Measurements from ENCODE around the gene CDKL4. TPM values are rescaled to one million over a fixed set of nuclear protein-coding genes. Genes with fewer than 3 reads are reported as not detected.
"Not testable (repeated sequence)": the region's sequence is repeated elsewhere in the genome, so short reads cannot be mapped to it uniquely, and the experiment has no call there.

The CDKL4 gene
- total RNA-seq, 1 donor from 2014 or later: 0.11 TPM

DNA sequence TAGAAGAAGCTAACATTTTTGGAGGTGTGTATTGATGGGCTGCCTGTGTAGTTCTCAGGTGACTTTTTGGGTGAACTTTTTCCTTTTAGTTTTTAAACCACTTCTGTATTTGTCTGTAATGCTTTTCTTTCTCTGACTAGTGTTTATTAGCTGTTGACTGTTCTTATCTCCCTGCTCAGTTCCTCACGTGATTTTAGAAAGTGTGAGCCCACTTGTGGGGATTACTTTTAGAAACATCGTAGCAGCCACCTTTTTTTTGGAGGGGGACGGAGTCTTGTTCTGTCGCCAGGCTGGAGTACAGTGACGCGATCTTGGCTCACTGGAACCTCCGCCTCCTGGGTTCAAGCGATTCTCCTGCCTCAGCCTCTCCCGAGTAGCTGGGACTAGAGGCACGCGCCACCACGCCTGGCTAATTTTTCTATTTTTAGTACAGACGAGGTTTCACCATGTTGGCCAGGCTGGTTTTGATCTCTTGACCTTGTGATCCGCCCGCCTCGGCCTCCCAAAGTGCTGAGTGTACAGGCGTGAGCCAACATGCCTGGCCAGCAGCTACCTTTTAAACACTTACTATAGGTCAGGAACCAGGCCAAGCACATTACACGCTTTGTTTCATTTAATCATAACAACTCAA, 9.2 kb upstream of the CDKL4 start:
- Mint-ChIP-seq H3K36me3 (ENCODE audit: low read depth) (peaks cover 41% of the 10 kb centered on the region), H3K9me3 (peaks cover 5% of the 10 kb centered on the region), H3K4me3 (ENCODE audit: low read depth) (no peak overlapping the region), H3K4me1 (ENCODE audit: low read depth) (peaks cover 2% of the 10 kb centered on the region), H3K27ac (no peak overlapping the region), H3K27me3 (ENCODE audit: low read depth) (no peaks in the 10 kb centered on the region)
- intact Hi-C loops (cut with micrococcal nuclease): no loop called here
- no peak for DNase-seq (ENCODE audit: low spot score)

DNA sequence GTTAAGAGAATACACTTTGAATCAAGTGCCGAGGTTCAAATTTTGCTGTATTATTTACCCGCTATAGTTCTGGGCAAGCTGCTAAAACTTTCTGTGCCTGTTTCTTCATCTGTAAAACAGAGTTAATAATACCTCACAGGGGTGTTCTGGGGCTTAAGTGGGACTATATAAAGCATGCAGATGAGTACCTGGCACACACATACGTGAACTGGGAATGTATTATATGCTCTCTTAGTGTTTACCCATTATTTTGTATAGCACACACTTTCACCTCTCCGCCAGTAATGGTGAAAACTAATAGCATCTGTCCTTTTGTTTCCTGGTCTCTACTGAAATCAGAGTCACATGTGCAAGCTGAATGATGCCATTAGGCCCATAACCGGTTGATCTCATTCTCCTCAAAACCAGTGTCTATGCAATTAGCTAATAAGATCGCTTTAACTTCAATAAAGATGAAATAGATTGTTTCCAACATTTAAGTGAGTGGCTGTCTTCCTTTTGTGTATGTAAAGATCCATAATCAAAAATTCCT, 3.8 kb upstream of the CDKL4 start:
- peaks cover 5% of the 10 kb centered on the region for H3K9me3 Mint-ChIP-seq
- peaks cover 16% of the 10 kb centered on the region for H3K4me1 Mint-ChIP-seq (ENCODE audit: low read depth)
- peaks cover under 1% of the 10 kb centered on the region for H3K27me3 Mint-ChIP-seq (ENCODE audit: low read depth)
- H3K27ac Mint-ChIP-seq: no peak overlapping the region
- intact Hi-C loops (cut with micrococcal nuclease): loop anchor here (10.0 kb wide), 1 partner anchor 127 kb away; no protein-coding TSS in a partner anchor
- peaks cover 26% of the 10 kb centered on the region for H3K36me3 Mint-ChIP-seq (ENCODE audit: low read depth)
- H3K4me3 Mint-ChIP-seq (ENCODE audit: low read depth): no peak overlapping the region
- no peak for DNase-seq (ENCODE audit: low spot score)

GRCh38 chr2:39246382-39246980, 2.7 kb upstream of the CDKL4 start:
- peaks cover 4% of the 10 kb centered on the region for H3K9me3 Mint-ChIP-seq
- DNase-seq (ENCODE audit: low spot score): no peak
- peaks cover 2% of the 10 kb centered on the region for H3K27me3 Mint-ChIP-seq (ENCODE audit: low read depth)
- H3K4me3 Mint-ChIP-seq (ENCODE audit: low read depth): no peak overlapping the region
- no peak overlapping the region for H3K27ac Mint-ChIP-seq
- peaks cover 22% of the 10 kb centered on the region for H3K4me1 Mint-ChIP-seq (ENCODE audit: low read depth)
- intact Hi-C loops (cut with micrococcal nuclease): loop anchor here (10.0 kb wide), 1 partner anchor 128 kb away; no protein-coding TSS in a partner anchor
- peaks cover 25% of the 10 kb centered on the region for H3K36me3 Mint-ChIP-seq (ENCODE audit: low read depth)

DNA sequence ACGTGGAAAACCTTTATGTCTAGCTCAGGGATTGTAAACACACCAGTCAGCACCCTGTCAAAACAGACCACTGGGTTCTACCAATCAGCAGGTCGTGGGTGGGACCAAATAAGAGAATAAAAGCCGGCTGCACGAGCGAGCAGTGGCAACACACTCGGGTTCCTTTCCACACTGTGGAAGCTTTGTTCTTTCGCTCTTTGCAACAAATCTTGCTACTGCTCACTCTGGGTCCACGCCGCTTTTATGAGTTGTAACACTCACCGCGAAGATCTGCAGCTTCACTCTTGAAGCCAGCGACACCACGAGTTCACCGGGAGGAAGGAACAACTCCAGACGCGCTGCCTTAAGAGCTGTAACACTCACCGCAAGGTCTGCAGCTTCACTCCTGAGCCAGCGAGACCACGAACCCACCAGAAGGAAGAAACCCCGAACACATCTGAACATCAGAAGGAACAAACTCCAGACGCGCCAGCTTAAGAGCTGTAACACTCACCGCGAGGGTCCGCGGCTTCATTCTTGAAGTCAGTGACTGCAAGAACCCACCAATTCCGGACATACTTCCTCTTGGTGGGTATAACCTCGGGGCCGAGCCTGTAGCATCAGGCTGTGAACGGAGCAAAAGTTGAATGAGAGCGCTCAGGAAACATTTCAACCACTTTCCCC, 1.3 kb upstream of the CDKL4 start:
- intact Hi-C loops (cut with micrococcal nuclease): loop anchor here (10.0 kb wide), 1 partner anchor 130 kb away; no protein-coding TSS in a partner anchor
- Mint-ChIP-seq H3K4me1 (ENCODE audit: low read depth) (peaks cover 27% of the 10 kb centered on the region), H3K27ac (peak overlapping the region; percentile 58), H3K36me3 (ENCODE audit: low read depth) (peaks cover 11% of the 10 kb centered on the region), H3K4me3 (ENCODE audit: low read depth) (peak overlapping the region; percentile 78)
- DNase-seq (ENCODE audit: low spot score); H3K9me3 Mint-ChIP-seq; H3K27me3 Mint-ChIP-seq (ENCODE audit: low read depth): not testable (repeated sequence)

DNA sequence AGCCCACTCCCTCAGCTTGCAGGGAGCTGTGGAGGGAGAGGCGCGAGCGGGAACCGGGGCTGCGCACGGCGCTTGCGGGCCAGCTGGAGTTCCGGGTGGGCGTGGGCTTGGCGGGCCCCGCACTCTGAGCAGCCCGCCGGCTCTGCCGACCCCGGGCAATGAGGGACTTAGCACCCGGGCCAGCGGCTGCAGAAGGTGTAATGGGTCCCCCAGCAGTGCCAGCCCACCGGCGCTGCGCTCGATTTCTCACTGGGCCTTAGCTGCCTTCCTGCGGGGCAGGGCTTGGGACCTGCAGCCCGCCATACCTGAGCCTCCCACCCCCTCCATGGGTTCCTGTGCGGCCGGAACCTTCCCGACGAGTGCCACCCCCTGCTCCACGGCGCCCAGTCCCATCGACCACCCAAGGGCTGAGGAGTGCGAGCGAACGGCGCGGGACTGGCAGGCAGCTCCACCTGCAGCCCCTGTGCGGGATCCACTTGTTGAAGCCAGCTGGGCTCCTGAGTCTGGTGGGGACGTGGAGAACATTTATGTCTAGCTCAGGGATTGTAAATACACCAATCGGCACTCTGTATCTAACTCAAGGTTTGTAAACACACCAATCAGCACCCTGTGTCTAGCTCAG, 582 bp upstream of the CDKL4 start:
- H3K27ac Mint-ChIP-seq: peak overlapping the region; percentile 58
- DNase-seq (ENCODE audit: low spot score); H3K27me3 Mint-ChIP-seq (ENCODE audit: low read depth); H3K9me3 Mint-ChIP-seq: not testable (repeated sequence)
- intact Hi-C loops (cut with micrococcal nuclease): loop anchor here (10.0 kb wide), 1 partner anchor 130 kb away; no protein-coding TSS in a partner anchor
- peaks cover 28% of the 10 kb centered on the region for H3K4me1 Mint-ChIP-seq (ENCODE audit: low read depth)
- H3K36me3 Mint-ChIP-seq (ENCODE audit: low read depth): peaks cover 11% of the 10 kb centered on the region
- peak overlapping the region; percentile 78 for H3K4me3 Mint-ChIP-seq (ENCODE audit: low read depth)

- H3K4me3 Mint-ChIP-seq (ENCODE audit: low read depth): no peak overlapping the region
- peaks cover 32% of the 10 kb centered on the region for H3K4me1 Mint-ChIP-seq (ENCODE audit: low read depth)
- peak overlapping the region; percentile 23 for H3K27ac Mint-ChIP-seq
- DNase-seq (ENCODE audit: low spot score): no peak
- peaks cover 12% of the 10 kb centered on the region for H3K36me3 Mint-ChIP-seq (ENCODE audit: low read depth)
- intact Hi-C loops (cut with micrococcal nuclease): loop anchor here (10.0 kb wide), 1 partner anchor 133 kb away; no protein-coding TSS in a partner anchor
- peaks cover 4% of the 10 kb centered on the region for H3K9me3 Mint-ChIP-seq
- peaks cover 2% of the 10 kb centered on the region for H3K27me3 Mint-ChIP-seq (ENCODE audit: low read depth)
These were observed 2.2 kb downstream of the CDKL4 start for GRCh38 chr2:39241588-39241987.

GRCh38 chr2:39240758-39241157, 3.0 kb downstream of the CDKL4 start:
- peaks cover 11% of the 10 kb centered on the region for H3K9me3 Mint-ChIP-seq
- no peak for DNase-seq (ENCODE audit: low spot score)
- no peak overlapping the region for H3K4me3 Mint-ChIP-seq (ENCODE audit: low read depth)
- intact Hi-C loops (cut with micrococcal nuclease): loop anchor here (10.0 kb wide), 1 partner anchor 134 kb away; no protein-coding TSS in a partner anchor
- H3K27me3 Mint-ChIP-seq (ENCODE audit: low read depth): peaks cover 2% of the 10 kb centered on the region
- H3K36me3 Mint-ChIP-seq (ENCODE audit: low read depth): peaks cover 17% of the 10 kb centered on the region
- peaks cover 29% of the 10 kb centered on the region for H3K4me1 Mint-ChIP-seq (ENCODE audit: low read depth)
- H3K27ac Mint-ChIP-seq: no peak overlapping the region

- peaks cover 14% of the 10 kb centered on the region for H3K9me3 Mint-ChIP-seq
- no peak overlapping the region for H3K4me3 Mint-ChIP-seq (ENCODE audit: low read depth)
- intact Hi-C loops (cut with micrococcal nuclease): no loop called here
- H3K36me3 Mint-ChIP-seq (ENCODE audit: low read depth): peaks cover 8% of the 10 kb centered on the region
- peaks cover 7% of the 10 kb centered on the region for H3K4me1 Mint-ChIP-seq (ENCODE audit: low read depth)
- no peak overlapping the region for H3K27ac Mint-ChIP-seq
- no peaks in the 10 kb centered on the region for H3K27me3 Mint-ChIP-seq (ENCODE audit: low read depth)
- no peak for DNase-seq (ENCODE audit: low spot score)
These were observed 9.0 kb downstream of the CDKL4 start for GRCh38 chr2:39234754-39235153.

GRCh38 chr2:39232141-39232540, 11.6 kb downstream of the CDKL4 start:
- no peak overlapping the region for H3K4me3 Mint-ChIP-seq (ENCODE audit: low read depth)
- no peak overlapping the region for H3K27ac Mint-ChIP-seq
- H3K36me3 Mint-ChIP-seq (ENCODE audit: low read depth): peaks cover 8% of the 10 kb centered on the region
- DNase-seq (ENCODE audit: low spot score): no peak
- intact Hi-C loops (cut with micrococcal nuclease): no loop called here
- H3K4me1 Mint-ChIP-seq (ENCODE audit: low read depth): peaks cover 21% of the 10 kb centered on the region
- H3K9me3 Mint-ChIP-seq: peaks cover 14% of the 10 kb centered on the region
- H3K27me3 Mint-ChIP-seq (ENCODE audit: low read depth): no peaks in the 10 kb centered on the region

DNA sequence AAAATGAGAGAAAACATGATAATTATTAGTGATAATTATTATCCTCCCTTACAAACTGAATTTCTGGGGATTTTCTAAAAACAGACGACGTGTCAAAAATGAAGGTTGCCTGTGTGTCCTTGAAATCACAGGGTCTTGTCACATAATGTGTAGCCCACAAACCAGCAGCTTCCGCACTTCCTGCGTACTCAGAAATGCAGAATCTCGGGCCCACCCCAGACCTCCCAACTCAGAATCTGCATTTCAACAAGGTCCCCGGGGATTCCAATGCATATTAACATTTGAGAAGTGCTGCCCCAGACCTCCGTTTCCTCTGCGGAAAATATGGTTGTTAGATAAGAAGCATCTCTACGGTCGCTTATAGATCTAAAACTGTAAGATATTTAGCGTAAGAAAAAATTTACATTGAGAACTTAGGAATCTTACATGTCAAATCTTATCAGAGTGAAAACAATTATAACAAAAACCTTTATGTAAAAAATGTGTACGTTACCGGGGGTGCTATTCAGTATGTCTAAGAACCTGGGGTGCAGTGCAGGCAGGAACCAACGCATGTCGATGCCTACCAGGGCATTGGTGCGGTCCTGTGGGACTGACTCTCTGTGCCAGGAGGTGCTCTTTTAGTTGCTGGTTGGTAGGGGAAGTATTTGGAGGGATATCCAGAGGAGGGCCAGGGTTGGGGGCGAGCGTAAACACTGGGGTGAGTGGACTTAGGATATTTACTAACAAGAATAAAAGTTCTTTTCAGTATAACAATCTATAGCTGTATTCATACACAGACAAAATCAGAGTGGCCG, 15.2 kb downstream of the CDKL4 start:
- no peak for DNase-seq (ENCODE audit: low spot score)
- peak overlapping the region; percentile 46 for H3K27ac Mint-ChIP-seq
- no peaks in the 10 kb centered on the region for H3K36me3 Mint-ChIP-seq (ENCODE audit: low read depth)
- H3K9me3 Mint-ChIP-seq: no peaks in the 10 kb centered on the region
- H3K4me3 Mint-ChIP-seq (ENCODE audit: low read depth): peak overlapping the region; percentile 72
- intact Hi-C loops (cut with micrococcal nuclease): loop anchor here (1.0 to 5.0 kb wide), 5 partner anchors 14 to 321 kb away; partner anchors contain the start of gene SOS1
- peaks cover 42% of the 10 kb centered on the region for H3K4me1 Mint-ChIP-seq (ENCODE audit: low read depth)
- no peaks in the 10 kb centered on the region for H3K27me3 Mint-ChIP-seq (ENCODE audit: low read depth)

DNA sequence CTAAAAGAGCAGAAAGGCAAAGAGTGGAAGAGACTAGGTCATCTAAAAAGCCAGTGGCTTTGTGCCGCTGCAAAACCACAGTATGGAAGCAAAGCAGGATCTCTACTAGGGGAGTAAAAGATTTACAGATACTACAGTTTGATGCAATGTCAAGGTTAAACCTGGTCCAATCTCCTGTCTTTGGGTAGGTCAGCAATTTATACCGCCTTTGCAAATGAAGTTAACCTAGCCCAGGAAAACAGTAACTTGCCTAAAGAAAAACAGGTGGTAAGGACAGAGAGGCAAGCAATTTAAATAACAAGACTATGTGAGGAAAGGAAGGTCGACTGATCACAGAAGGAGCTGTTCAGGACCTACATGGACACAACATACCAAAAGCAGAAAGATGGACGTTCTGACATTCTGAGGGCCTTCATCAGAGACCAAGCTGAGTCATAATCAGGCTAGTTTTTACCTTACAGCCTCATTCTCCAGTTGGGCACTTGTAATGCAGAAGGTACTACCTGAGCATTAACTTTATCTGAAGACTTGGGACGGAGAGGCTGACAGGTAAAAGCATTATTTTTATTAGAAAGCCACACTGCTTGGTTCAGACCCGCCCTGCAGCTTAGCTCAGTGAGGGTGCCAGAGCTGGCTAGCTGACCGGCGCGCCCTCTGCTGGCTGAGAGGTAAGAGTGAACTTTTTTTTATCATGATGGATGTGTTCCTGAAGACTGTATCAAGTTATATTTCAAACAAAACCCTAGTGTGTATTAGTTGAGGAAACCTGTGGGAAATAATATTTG, 15.9 kb downstream of the CDKL4 start:
- DNase-seq (ENCODE audit: low spot score): peak; percentile 77
- no peaks in the 10 kb centered on the region for H3K36me3 Mint-ChIP-seq (ENCODE audit: low read depth)
- H3K4me1 Mint-ChIP-seq (ENCODE audit: low read depth): peaks cover 42% of the 10 kb centered on the region
- no peaks in the 10 kb centered on the region for H3K27me3 Mint-ChIP-seq (ENCODE audit: low read depth)
- intact Hi-C loops (cut with micrococcal nuclease): loop anchor here (1.0 to 5.0 kb wide), 5 partner anchors 13 to 321 kb away; partner anchors contain the start of gene SOS1
- peak overlapping the region; percentile 67 for H3K27ac Mint-ChIP-seq
- no peaks in the 10 kb centered on the region for H3K9me3 Mint-ChIP-seq
- H3K4me3 Mint-ChIP-seq (ENCODE audit: low read depth): peak overlapping the region; percentile 72

Data from activated T-helper 2 cell treated with anti-CD3 and anti-CD28 coated beads, Interferon-gamma antibody, Interleukin-2, Interleukin-4, amounts not matched to agents 10 μg/mL and 5 μg/mL and 100 μg/mL, durations not matched to agents 14 hours and 24 hours and 36 hours (primary cell).